ENCODE data around the gene ELL2. TPM values are rescaled to one million over a fixed set of nuclear protein-coding genes. Genes with fewer than 3 reads are reported as not detected.

The ELL2 gene
- total and polyA plus RNA-seq, 2 of the 13 experiments (the other 11 are each of a cell fraction or from before 2014, with no cell fraction given): 78.9 to 97.1 TPM

DNA sequence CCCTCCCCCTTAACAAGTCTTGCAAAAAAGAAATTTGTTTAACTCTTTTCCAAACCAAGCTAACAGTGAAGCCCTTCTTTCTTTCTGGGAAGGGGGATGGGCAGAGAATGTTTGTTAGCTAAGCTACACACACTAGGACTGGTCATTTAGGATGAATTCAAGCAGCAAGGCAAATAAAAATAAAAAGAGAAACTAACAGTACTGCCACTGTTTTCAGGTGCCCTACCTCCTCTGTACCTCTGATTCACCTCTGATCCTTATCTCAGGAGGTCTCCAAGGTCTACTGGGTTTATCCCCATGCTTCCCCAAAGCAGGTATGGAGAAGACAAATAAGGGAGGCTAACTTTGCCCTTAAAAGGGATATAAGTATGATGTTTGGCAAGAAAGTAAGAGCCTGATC is 52.9 kb downstream of the ELL2 start (continued):
- TF ChIP-seq ZNF12 (CRISPR knock-in tag; IDR thresholded peaks at IDR 0.05): 0 out of 2 replicates have a peak, but pooled peaks have one; percentile 41
- TF ChIP-seq, protein P1, sequence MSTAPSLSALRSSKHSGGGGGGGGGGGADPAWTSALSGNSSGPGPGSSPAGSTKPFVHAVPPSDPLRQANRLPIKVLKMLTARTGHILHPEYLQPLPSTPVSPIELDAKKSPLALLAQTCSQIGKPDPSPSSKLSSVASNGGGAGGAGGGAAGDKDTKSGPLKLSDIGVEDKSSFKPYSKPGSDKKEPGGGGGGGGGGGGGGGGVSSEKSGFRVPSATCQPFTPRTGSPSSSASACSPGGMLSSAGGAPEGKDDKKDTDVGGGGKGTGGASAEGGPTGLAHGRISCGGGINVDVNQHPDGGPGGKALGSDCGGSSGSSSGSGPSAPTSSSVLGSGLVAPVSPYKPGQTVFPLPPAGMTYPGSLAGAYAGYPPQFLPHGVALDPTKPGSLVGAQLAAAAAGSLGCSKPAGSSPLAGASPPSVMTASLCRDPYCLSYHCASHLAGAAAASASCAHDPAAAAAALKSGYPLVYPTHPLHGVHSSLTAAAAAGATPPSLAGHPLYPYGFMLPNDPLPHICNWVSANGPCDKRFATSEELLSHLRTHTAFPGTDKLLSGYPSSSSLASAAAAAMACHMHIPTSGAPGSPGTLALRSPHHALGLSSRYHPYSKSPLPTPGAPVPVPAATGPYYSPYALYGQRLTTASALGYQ (CRISPR knock-in tag; IDR thresholded peaks at IDR 0.05): 0 out of 2 replicates have a peak, but pooled peaks have one; percentile 36
- 0 out of 4 replicates have a peak, but pooled peaks of 1 of the 2 experiments have one; percentile 13 for TF ChIP-seq POLR2A (IDR thresholded peaks at IDR 0.05; ENCODE audit: insufficient read depth in 1 of 2, low read depth in 2 of 2, low read length in 2 of 2)
- TF ChIP-seq GABPA (IDR thresholded peaks at IDR 0.05; ENCODE audit: low read depth, low read length): no peak
- TF ChIP-seq GABPA (CRISPR knock-in tag; IDR thresholded peaks at IDR 0.05; ENCODE audit: low read depth): no peak
- no peak for TF ChIP-seq NCOA5 (CRISPR knock-in tag; IDR thresholded peaks at IDR 0.05)
- no peak for TF ChIP-seq ZNF556 (CRISPR knock-in tag; IDR thresholded peaks at IDR 0.05; ENCODE audit: borderline replicate concordance)
- no peak for TF ChIP-seq ZZZ3 (CRISPR knock-in tag; IDR thresholded peaks at IDR 0.05; ENCODE audit: borderline replicate concordance)
- TF ChIP-seq, protein P2, sequence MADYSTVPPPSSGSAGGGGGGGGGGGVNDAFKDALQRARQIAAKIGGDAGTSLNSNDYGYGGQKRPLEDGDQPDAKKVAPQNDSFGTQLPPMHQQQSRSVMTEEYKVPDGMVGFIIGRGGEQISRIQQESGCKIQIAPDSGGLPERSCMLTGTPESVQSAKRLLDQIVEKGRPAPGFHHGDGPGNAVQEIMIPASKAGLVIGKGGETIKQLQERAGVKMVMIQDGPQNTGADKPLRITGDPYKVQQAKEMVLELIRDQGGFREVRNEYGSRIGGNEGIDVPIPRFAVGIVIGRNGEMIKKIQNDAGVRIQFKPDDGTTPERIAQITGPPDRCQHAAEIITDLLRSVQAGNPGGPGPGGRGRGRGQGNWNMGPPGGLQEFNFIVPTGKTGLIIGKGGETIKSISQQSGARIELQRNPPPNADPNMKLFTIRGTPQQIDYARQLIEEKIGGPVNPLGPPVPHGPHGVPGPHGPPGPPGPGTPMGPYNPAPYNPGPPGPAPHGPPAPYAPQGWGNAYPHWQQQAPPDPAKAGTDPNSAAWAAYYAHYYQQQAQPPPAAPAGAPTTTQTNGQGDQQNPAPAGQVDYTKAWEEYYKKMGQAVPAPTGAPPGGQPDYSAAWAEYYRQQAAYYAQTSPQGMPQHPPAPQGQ (CRISPR knock-in tag; IDR thresholded peaks at IDR 0.05; ENCODE audit: borderline replicate concordance): no peak
- no peak for TF ChIP-seq NFE2L2 (IDR thresholded peaks at IDR 0.05; ENCODE audit: low read length)
- peak; percentile 60 for TF ChIP-seq RXRB (CRISPR knock-in tag; IDR thresholded peaks at IDR 0.05; ENCODE audit: borderline replicate concordance)
- TF ChIP-seq, protein P3, sequence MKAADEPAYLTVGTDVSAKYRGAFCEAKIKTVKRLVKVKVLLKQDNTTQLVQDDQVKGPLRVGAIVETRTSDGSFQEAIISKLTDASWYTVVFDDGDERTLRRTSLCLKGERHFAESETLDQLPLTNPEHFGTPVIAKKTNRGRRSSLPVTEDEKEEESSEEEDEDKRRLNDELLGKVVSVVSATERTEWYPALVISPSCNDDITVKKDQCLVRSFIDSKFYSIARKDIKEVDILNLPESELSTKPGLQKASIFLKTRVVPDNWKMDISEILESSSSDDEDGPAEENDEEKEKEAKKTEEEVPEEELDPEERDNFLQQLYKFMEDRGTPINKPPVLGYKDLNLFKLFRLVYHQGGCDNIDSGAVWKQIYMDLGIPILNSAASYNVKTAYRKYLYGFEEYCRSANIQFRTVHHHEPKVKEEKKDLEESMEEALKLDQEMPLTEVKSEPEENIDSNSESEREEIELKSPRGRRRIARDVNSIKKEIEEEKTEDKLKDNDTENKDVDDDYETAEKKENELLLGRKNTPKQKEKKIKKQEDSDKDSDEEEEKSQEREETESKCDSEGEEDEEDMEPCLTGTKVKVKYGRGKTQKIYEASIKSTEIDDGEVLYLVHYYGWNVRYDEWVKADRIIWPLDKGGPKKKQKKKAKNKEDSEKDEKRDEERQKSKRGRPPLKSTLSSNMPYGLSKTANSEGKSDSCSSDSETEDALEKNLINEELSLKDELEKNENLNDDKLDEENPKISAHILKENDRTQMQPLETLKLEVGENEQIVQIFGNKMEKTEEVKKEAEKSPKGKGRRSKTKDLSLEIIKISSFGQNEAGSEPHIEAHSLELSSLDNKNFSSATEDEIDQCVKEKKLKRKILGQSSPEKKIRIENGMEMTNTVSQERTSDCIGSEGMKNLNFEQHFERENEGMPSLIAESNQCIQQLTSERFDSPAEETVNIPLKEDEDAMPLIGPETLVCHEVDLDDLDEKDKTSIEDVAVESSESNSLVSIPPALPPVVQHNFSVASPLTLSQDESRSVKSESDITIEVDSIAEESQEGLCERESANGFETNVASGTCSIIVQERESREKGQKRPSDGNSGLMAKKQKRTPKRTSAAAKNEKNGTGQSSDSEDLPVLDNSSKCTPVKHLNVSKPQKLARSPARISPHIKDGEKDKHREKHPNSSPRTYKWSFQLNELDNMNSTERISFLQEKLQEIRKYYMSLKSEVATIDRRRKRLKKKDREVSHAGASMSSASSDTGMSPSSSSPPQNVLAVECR (CRISPR knock-in tag; IDR thresholded peaks at IDR 0.05; ENCODE audit: borderline replicate concordance): peak; percentile 21; the same call in 1 of the 2 replicates
- TF ChIP-seq EZH2 (conservative IDR thresholded peaks at IDR 0.05; ENCODE audit: low read depth, low read length): no peak
- no peak for TF ChIP-seq SRY (CRISPR knock-in tag; IDR thresholded peaks at IDR 0.05)
- TF ChIP-seq, protein P4, sequence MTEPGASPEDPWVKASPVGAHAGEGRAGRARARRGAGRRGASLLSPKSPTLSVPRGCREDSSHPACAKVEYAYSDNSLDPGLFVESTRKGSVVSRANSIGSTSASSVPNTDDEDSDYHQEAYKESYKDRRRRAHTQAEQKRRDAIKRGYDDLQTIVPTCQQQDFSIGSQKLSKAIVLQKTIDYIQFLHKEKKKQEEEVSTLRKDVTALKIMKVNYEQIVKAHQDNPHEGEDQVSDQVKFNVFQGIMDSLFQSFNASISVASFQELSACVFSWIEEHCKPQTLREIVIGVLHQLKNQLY (CRISPR knock-in tag; IDR thresholded peaks at IDR 0.05): no peak
- no peak for TF ChIP-seq ZFP41 (CRISPR knock-in tag; IDR thresholded peaks at IDR 0.05; ENCODE audit: borderline replicate concordance)
- TF ChIP-seq GZF1 (CRISPR knock-in tag; IDR thresholded peaks at IDR 0.05): no peak
- TF ChIP-seq MTF2 (CRISPR knock-in tag; IDR thresholded peaks at IDR 0.05; ENCODE audit: borderline replicate concordance): no peak
- TF ChIP-seq FLYWCH1 (CRISPR knock-in tag; IDR thresholded peaks at IDR 0.05): no peak
- peak; percentile 86 for TF ChIP-seq FOSL2 (CRISPR knock-in tag; IDR thresholded peaks at IDR 0.05)
- peak; percentile 74 for TF ChIP-seq GATAD2A (CRISPR knock-in tag; IDR thresholded peaks at IDR 0.05)
- peak; percentile 81 for TF ChIP-seq NCOA2 (CRISPR knock-in tag; IDR thresholded peaks at IDR 0.05)
- no peak for TF ChIP-seq U2AF2 (IDR thresholded peaks at IDR 0.05; ENCODE audit: low read depth, low read length)
- TF ChIP-seq SMAD9 (CRISPR knock-in tag; IDR thresholded peaks at IDR 0.05): no peak
- no peak for TF ChIP-seq SALL2 (CRISPR knock-in tag; IDR thresholded peaks at IDR 0.05)
- no peak for TF ChIP-seq ZNF17 (CRISPR knock-in tag; IDR thresholded peaks at IDR 0.05)

Data from HepG2 (cell line).